Measurements from ENCODE around the gene AIP. TPM values are rescaled to one million over a fixed set of nuclear protein-coding genes. Genes with fewer than 3 reads are reported as not detected.

The AIP gene
- total RNA-seq, 1 experiment from 2014 or later, result 83.0 TPM

DNA sequence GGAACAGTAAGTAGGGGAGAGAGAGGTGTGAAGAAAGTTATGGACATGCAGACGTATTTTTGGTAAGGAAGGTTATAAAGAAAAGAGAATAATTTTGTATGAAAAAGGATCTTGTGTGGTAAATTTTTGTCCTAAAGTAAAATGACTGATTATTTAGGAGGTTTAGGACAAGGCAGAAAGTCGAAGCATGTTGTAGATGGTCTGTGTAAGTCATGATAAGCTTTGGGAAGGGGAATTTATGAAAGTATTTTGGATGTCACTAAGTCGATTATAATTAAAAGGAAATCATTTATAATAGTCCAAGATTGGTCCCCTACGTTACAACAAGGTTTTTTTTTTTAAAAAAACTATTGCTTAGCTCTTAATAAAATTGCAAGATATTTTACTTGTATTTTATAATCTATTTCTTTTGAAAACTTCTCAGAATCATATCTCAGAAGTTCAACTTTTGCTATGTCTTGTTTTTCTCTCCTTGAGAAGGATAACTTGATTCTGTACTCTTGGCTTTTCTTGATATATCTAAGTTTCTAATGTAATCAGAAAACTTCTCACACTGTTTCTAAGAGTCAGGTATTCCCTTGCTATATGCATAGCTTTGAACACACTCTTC, 51.3 kb downstream of the AIP start:
- DNase-seq (ENCODE audit: low spot score), result no peak

- DNase-seq (ENCODE audit: low spot score), result no peak
Observed at GRCh38 chr11:67535561-67535960, 52.7 kb downstream of the AIP start.

DNA sequence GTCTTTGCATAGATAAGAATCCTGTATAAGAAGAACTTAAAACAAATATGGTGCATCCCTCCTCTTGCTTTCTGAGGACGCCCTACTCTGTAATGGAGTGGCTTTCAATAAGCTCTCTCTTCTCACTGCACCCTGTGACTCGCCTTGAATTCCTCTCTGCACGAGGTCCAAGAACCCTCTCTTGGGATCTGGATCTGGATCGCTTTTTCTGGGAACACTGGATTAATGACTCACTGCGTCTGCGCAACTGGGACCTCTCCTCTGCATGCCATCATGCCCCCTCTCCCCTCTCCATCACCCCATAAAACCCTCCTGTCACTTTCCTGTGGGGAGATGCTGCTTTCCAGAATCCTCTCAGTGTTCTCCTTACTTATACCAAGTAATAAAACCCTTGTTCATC, 55.5 kb downstream of the AIP start:
- no peak for DNase-seq (ENCODE audit: low spot score)

DNA sequence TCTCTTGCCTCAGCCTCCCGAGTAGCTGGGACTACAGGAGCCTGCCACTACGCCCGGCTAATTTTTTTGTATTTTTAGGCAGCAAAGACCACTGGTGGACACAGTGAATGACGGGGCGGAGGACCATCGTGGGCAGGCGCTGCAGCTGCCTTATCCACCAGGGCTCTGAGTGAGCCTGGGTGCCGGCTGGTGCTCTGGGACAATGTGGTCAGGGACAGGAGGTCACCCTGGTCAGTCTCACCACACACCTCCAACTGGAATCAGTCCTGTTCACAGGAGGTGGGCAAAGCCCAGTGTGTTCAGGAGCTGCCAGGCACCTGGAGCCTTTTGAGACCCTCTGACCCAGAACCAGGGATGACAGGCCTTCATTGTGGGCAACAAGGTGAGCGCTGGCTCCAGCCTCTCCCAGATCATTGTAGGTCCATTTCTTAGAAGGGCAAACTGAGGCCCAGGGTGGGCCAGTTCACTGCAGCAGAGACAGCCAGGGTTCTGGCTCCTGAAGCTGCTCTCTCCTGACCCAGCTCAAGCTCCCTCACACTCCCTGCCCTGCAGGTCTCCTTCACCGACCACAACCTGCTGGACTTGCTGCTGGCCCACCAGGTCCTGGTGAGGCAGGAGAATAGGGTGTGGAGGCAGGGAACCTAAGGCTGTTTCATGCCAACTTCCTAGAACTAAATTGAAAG, 56.1 kb downstream of the AIP start:
- no peak for DNase-seq (ENCODE audit: low spot score)

DNA sequence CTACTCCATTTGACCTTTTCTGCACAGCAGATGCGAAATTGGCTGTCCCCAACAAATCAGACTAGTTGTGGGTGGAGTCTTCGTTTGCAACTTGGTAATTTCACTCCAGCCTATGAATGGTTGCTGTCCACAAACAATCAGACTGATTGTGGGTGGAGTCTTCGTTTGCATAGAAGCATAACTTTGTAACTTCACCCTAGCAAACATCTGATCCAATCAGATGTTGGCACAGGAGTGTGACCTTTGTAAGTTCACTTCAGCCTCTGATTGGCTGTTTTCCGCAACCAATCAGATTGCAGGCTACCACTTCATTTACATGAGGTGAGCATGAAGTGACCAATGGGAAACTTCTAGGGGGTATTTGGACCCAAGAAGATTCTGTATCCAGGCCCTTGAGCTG, 56.7 kb downstream of the AIP start:
- no peak for DNase-seq (ENCODE audit: low spot score)

Other genes starting within 250 kb of the AIP start
- 15.2 and 16.3 TPM in 2 replicates for gene GRK2, start 216.6 kb upstream of the AIP start, total RNA-seq (2014; rRNA removed; shearing (Covaris generic))
- gene ANKRD13D, start 193.7 kb upstream of the AIP start, total RNA-seq (2014; rRNA removed; shearing (Covaris generic)), result 5.6 and 6.1 TPM in 2 replicates
- gene SSH3, start 179.5 kb upstream of the AIP start, total RNA-seq (2014; rRNA removed; shearing (Covaris generic)), result 6.5 and 8.5 TPM in 2 replicates
- 71.6 and 77.4 TPM in 2 replicates for gene POLD4, start 129.5 kb upstream of the AIP start, total RNA-seq (2014; rRNA removed; shearing (Covaris generic))
- gene CLCF1, start 109.4 kb upstream of the AIP start, total RNA-seq (2014; rRNA removed; shearing (Covaris generic)), result 7.0 and 8.3 TPM in 2 replicates
- gene RAD9A, start 91.0 kb upstream of the AIP start, total RNA-seq (2014; rRNA removed; shearing (Covaris generic)), result 7.3 and 8.3 TPM in 2 replicates
- gene PPP1CA, start 81.2 kb upstream of the AIP start, total RNA-seq (2014; rRNA removed; shearing (Covaris generic)), result 212 and 231 TPM in 2 replicates
- gene TBC1D10C, start 78.9 kb upstream of the AIP start, total RNA-seq (2014; rRNA removed; shearing (Covaris generic)), result not detected in 2 replicates
- not detected in 2 replicates for gene CARNS1, start 67.3 kb upstream of the AIP start, total RNA-seq (2014; rRNA removed; shearing (Covaris generic))
- gene RPS6KB2, start 54.5 kb upstream of the AIP start, total RNA-seq (2014; rRNA removed; shearing (Covaris generic)), result 38.1 and 51.3 TPM in 2 replicates
- gene PTPRCAP, start 45.3 kb upstream of the AIP start, total RNA-seq (2014; rRNA removed; shearing (Covaris generic)), result 0.41 and 4.0 TPM in 2 replicates
- 96.0 and 111 TPM in 2 replicates for gene CORO1B, start 39.5 kb upstream of the AIP start, total RNA-seq (2014; rRNA removed; shearing (Covaris generic))
- gene GPR152, start 30.3 kb upstream of the AIP start, total RNA-seq (2014; rRNA removed; shearing (Covaris generic)), result not detected in 2 replicates
- 0.39 TPM in 1 of 2 replicates, not detected in the other for gene CABP4, start 27.7 kb upstream of the AIP start, total RNA-seq (2014; rRNA removed; shearing (Covaris generic))
- 17.3 and 38.6 TPM in 2 replicates for gene TMEM134, start 13.8 kb upstream of the AIP start, total RNA-seq (2014; rRNA removed; shearing (Covaris generic))
- 13.7 and 16.6 TPM in 2 replicates for gene PITPNM1, start 22.3 kb downstream of the AIP start, total RNA-seq (2014; rRNA removed; shearing (Covaris generic))
- 28.3 and 32.3 TPM in 2 replicates for gene CDK2AP2, start 25.1 kb downstream of the AIP start, total RNA-seq (2014; rRNA removed; shearing (Covaris generic))
- not detected in 2 replicates for gene CABP2, start 40.4 kb downstream of the AIP start, total RNA-seq (2014; rRNA removed; shearing (Covaris generic))
- gene GSTP1, start 100.8 kb downstream of the AIP start, total RNA-seq (2014; rRNA removed; shearing (Covaris generic)), result 2,091 and 2,096 TPM in 2 replicates
- 128 and 143 TPM in 2 replicates for gene NDUFV1, start 123.9 kb downstream of the AIP start, total RNA-seq (2014; rRNA removed; shearing (Covaris generic))
- gene NUDT8, start 146.9 kb downstream of the AIP start, total RNA-seq (2014; rRNA removed; shearing (Covaris generic)), result 12.4 and 15.7 TPM in 2 replicates
- not detected in 2 replicates for gene TBX10, start 156.7 kb downstream of the AIP start, total RNA-seq (2014; rRNA removed; shearing (Covaris generic))
- gene ACY3, start 167.7 kb downstream of the AIP start, total RNA-seq (2014; rRNA removed; shearing (Covaris generic)), result 0.31 and 0.47 TPM in 2 replicates
- gene ALDH3B2, start 191.6 kb downstream of the AIP start, total RNA-seq (2014; rRNA removed; shearing (Covaris generic)), result not detected in 2 replicates